Activated naive CD8-positive, alpha-beta T cell treated with anti-CD3 and anti-CD28 coated beads, Interleukin-2, amount 10 ng/mL, durations not matched to agents 7 days and 5 days (primary cell): ENCODE data around the gene PRR22. TPM values are rescaled to one million over a fixed set of nuclear protein-coding genes. Genes with fewer than 3 reads are reported as not detected.

Experiments used
- ATAC-seq: fragments of 150-1000 bp; cut with Tn5 transposase; one replicate; pipeline ENCODE4 v1.10.0; 2021; ENCODE audit warnings: low read depth, moderate library complexity
- POLR2A ChIA-PET: fragments of 350-600 bp; sonication (Branson Sonifier 250); formaldehyde crosslinking; loops from one replicate; lab custom pipeline; 2021; ENCODE audit warnings: antibody characterized with exemption; lab: Charles Lee
- DNase-seq: peaks from one replicate; pipeline ENCODE4 v3.0.0; 2021
- H3K27ac Mint-ChIP-seq: one replicate; pipeline ENCODE4 v1.8.0; 2022; ENCODE audit warnings: mild to moderate bottlenecking, mixed read lengths
- H3K27me3 Mint-ChIP-seq: one replicate; pipeline ENCODE4 v1.8.0; 2022; ENCODE audit warnings: mild to moderate bottlenecking, moderate library complexity, mixed read lengths
- H3K36me3 Mint-ChIP-seq: one replicate; pipeline ENCODE4 v1.8.0; 2021; ENCODE audit warnings: mild to moderate bottlenecking, mixed read lengths
- H3K4me1 Mint-ChIP-seq: one replicate; pipeline ENCODE4 v1.8.0; 2021; ENCODE audit warnings: mixed read lengths
- H3K4me3 Mint-ChIP-seq: one replicate; pipeline ENCODE4 v1.8.0; 2022; ENCODE audit warnings: mild to moderate bottlenecking, moderate library complexity, mixed read lengths
- H3K9me3 Mint-ChIP-seq: one replicate; pipeline ENCODE4 v1.8.0; 2021; ENCODE audit warnings: mixed read lengths
- total RNA-seq, 2 experiments: library from RNA; stranded (reverse); gene quantifications; one replicate each; pipeline ENCODE4 v1.2.3, GENCODE V29; 2021

The PRR22 gene
- total RNA-seq, 2 experiments from 2014 or later: 3.8 to 4.4 TPM

DNA sequence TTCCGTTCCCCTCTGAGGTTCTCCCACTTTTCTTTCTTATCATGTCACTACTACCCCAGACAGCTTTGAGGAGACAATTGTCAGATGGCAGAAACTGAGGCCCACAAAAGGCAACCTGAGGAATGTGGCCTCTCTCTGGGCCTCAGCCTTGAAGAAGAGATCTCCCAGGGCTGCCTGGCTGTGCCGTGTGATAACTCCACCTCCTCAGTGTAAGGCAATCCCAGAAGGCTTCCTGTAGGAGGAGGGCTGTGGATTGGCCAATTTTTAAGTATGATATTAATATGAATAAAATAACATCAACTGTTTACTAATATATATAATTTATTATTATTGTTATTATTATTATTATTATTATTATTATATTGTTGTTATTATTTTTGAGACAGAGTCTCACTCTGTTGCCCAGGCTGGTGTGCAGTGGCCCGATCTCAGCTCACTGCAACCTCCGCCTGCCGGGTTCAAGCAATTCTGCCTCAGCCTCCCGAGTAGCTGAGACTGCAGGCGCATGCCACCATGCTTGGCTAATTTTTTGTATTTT is 10.9 kb upstream of the PRR22 start:
- POLR2A ChIA-PET: interaction anchor here (1.0 kb wide), 1 partner anchor 9 kb away, joined by 3 read pairs; no protein-coding TSS in a partner anchor
- ATAC-seq (no peak), DNase-seq (no peak)
- Mint-ChIP-seq H3K27ac (no peak overlapping the region), H3K9me3 (no peaks in the 10 kb centered on the region), H3K4me3 (no peak overlapping the region), H3K27me3 (peaks cover 12% of the 10 kb centered on the region), H3K4me1 (peaks cover 7% of the 10 kb centered on the region), H3K36me3 (no peaks in the 10 kb centered on the region)

DNA sequence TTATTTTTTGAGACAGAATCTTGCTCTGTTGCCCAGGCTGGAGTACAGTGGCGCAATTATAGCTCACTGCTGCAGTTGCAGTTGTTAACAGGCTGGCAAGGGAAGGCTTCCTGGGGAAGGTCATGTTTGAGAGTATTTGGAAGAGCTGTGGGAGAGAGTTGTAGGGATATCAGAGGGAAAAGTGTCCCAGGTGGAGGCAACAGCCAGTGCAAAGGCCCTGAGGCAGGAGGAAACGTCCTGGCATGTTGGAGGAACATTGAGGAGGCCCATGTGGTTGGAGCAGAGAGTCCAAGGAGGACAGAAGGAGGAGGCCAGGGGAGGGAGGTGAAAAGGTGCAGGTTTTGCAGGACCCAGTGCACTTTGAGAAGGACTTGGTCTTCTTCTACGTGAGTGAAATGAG is 8.6 kb upstream of the PRR22 start:
- H3K4me1 Mint-ChIP-seq: peaks cover 5% of the 10 kb centered on the region
- H3K9me3 Mint-ChIP-seq: no peaks in the 10 kb centered on the region
- no peaks in the 10 kb centered on the region for H3K27me3 Mint-ChIP-seq
- no peak for ATAC-seq
- H3K27ac Mint-ChIP-seq: no peak overlapping the region
- POLR2A ChIA-PET: interaction anchor here (0.9 to 1.7 kb wide), 2 partner anchors 11 to 111 kb away, joined by 3 to 4 read pairs; no protein-coding TSS in a partner anchor
- DNase-seq: no peak
- peaks cover 6% of the 10 kb centered on the region for H3K36me3 Mint-ChIP-seq
- no peak overlapping the region for H3K4me3 Mint-ChIP-seq

DNA sequence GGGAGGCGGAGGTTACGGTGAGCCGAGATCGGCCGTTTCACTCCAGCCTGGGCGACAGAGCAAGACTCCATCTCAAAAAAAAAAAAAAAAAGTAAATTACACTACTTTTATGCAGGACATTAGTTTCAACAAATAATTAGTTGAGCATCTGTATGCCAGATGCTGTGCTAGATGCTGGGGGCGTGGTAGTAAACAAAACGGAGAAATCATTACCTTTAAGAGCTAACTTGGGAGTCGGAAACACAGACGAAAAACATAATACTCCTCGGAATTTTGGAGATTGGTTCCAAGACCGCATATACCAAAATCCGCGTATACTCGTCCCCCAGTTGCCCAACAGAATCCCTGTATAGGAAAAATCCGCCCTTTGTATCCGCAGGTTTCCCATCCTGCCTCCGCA is 7.7 kb upstream of the PRR22 start:
- Mint-ChIP-seq H3K27me3 (no peaks in the 10 kb centered on the region), H3K27ac (no peak overlapping the region), H3K36me3 (peaks cover 6% of the 10 kb centered on the region), H3K4me3 (no peak overlapping the region), H3K4me1 (peaks cover 5% of the 10 kb centered on the region), H3K9me3 (no peaks in the 10 kb centered on the region)
- DNase-seq: no peak
- POLR2A ChIA-PET: interaction anchor here (1.7 to 2.4 kb wide), 2 partner anchors 12 to 36 kb away, joined by 4 to 10 read pairs; no protein-coding TSS in a partner anchor
- no peak for ATAC-seq

DNA sequence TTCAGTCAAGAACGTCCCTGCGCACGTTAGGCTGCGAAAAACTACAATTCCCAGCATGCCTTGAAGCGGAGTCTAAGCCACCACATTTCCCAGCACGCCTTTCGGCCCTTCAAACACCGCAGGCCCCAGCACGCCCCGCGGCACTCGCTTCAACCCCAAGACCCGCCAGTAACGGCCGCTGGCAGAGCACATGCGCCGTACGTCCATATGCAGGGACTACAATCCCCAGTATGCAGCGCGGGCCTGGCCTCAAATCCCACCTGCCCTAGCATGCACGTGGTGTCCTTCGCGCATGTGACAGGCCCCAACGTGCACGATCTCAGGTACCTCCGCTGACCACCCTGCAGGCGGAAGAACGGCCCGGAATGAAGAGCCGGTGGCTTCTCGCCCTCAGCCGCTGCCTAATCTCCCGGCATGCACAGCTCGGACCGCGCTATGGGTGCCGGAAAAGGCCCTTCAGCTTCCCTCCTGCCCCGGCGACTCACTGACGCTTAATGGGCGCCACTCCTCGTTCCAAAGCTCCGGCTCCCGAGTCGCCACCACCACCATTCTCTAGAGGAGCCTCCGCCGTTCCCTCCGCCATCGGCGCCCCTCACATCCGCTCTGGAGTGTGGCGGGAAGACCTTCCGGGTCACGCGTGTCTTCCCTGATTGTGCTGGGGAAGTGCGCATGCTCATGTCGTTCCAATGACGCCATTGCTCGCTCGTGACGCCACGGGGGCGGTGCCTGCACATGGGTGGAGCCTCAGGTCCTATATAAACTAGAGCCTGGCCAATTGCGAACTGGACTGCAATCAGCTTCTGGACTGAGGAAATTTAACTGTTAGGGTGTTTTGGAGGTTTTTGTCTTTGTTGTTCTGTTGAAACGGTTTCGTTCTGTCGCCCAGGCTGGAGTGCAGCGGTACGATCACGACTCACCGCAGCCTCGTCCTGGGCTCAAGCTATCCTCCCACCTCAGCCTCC is 6.3 kb upstream of the PRR22 start, which contains the start of gene DUS3L:
Gene DUS3L, minus strand, starts transcription at position 605 of the 962 bp plus-strand sequence. Its CDS starts 22 bp downstream, at position 583.
- H3K4me3 Mint-ChIP-seq: peak within 1 kb of the TSS; percentile 94
- H3K9me3 Mint-ChIP-seq: no peaks in the 10 kb centered on the region
- POLR2A ChIA-PET: interaction anchor here (0.6 to 2.4 kb wide), 6 partner anchors 13 to 113 kb away, joined by 3 to 15 read pairs (median 4); partner anchors contain the start of genes CATSPERD and LONP1
- H3K27me3 Mint-ChIP-seq: no peaks in the 10 kb centered on the region
- ATAC-seq (peak; percentile 97), DNase-seq (peak; percentile 96)
- peak within 1 kb of the TSS; percentile 100 for H3K27ac Mint-ChIP-seq
- peaks cover 8% of the 10 kb centered on the region for H3K36me3 Mint-ChIP-seq
- H3K4me1 Mint-ChIP-seq: peaks cover 5% of the 10 kb centered on the region

DNA sequence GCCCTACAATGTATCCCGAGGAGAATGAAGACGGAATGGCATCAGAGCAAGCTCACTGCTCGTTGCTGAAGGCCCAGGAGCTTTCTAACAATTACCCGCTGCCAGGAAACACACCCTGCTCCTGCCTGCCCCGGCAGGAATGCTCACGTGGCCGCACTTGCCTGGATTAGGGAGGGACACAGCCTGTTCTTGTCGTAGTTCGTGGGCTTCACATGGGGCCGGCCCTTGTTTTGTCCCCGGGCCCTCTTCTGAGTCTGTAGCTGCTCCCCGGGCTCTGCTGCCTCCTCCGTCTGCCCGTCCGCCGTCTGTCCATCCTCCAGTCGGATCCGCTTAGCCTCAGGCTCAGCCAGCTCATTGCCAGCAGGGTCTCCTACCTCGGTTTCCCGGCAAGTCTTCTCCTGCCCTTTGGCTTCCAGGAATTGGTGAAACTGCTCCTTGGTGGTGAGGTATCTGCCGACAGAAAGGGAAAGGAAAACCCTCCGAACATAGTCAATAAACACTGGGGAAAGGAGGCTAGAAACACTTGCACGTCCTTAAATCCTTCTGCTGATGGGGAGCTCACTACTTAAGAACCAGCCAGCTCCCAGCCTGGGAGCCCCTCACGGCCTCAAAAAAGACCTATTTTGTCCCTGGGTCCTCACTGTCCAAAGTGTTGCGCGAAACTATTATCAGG is 5.5 kb upstream of the PRR22 start:
- Mint-ChIP-seq H3K4me3 (peak overlapping the region; percentile 94), H3K27me3 (no peaks in the 10 kb centered on the region), H3K9me3 (no peaks in the 10 kb centered on the region), H3K27ac (peak overlapping the region; percentile 100), H3K4me1 (peaks cover 5% of the 10 kb centered on the region), H3K36me3 (peaks cover 8% of the 10 kb centered on the region)
- POLR2A ChIA-PET: interaction anchor here (0.8 to 2.4 kb wide), 5 partner anchors 14 to 114 kb away, joined by 4 to 15 read pairs (median 5); partner anchors contain the start of genes CATSPERD and LONP1
- no peak for DNase-seq
- ATAC-seq: no peak

DNA sequence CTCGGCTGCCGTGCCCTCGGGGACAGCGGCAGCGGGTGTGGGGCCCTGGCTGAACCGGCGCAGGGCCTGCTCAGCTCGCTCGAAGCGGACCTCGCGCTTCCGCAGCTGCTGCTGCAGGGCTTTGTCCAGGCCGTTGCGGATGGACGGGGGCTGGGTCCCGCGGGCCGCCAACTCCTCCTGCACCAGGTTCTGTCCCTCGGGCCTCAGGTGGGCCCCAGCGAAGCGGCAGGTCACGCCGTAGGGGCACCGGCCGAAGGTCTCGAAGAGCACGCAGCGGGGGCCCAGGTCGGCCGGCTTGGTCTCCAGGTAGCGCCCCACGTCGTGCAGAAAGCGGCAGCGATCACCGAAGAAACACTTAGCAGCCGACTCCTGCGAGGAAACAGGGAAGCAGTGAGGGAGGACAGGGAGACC is 4.8 kb upstream of the PRR22 start:
- POLR2A ChIA-PET: interaction anchor here (0.8 kb wide), 1 partner anchor 15 kb away, joined by 4 read pairs; no protein-coding TSS in a partner anchor
- Mint-ChIP-seq H3K9me3 (no peaks in the 10 kb centered on the region), H3K27me3 (no peaks in the 10 kb centered on the region), H3K4me3 (peak overlapping the region; percentile 94), H3K27ac (no peak overlapping the region), H3K36me3 (peaks cover 8% of the 10 kb centered on the region), H3K4me1 (peaks cover 5% of the 10 kb centered on the region)
- ATAC-seq (no peak), DNase-seq (no peak)

DNA sequence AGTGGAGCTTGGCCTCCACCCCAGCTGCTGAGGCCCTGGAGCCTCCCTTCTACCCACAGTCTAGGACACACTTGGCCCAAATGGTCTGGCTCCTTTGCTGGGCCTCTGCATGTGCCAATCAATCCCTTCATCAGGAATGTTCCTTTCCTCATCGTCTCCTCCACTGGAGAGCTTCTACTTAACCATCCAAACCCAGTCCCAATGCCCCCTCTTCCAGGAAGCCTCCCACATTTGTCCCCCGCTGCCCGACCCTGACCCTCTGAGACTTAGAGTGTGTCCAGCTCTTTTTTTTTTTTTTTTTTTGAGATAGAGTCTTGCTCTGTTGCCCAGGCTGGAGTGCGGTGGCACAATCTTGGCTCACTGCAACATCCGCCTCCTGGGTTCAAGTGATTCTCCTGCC is 3.9 kb upstream of the PRR22 start:
- Mint-ChIP-seq H3K4me3 (no peak overlapping the region), H3K36me3 (peaks cover 8% of the 10 kb centered on the region), H3K9me3 (no peaks in the 10 kb centered on the region), H3K27ac (no peak overlapping the region), H3K27me3 (no peaks in the 10 kb centered on the region), H3K4me1 (peaks cover 5% of the 10 kb centered on the region)
- POLR2A ChIA-PET: no interaction called here
- no peak for ATAC-seq
- no peak for DNase-seq

DNA sequence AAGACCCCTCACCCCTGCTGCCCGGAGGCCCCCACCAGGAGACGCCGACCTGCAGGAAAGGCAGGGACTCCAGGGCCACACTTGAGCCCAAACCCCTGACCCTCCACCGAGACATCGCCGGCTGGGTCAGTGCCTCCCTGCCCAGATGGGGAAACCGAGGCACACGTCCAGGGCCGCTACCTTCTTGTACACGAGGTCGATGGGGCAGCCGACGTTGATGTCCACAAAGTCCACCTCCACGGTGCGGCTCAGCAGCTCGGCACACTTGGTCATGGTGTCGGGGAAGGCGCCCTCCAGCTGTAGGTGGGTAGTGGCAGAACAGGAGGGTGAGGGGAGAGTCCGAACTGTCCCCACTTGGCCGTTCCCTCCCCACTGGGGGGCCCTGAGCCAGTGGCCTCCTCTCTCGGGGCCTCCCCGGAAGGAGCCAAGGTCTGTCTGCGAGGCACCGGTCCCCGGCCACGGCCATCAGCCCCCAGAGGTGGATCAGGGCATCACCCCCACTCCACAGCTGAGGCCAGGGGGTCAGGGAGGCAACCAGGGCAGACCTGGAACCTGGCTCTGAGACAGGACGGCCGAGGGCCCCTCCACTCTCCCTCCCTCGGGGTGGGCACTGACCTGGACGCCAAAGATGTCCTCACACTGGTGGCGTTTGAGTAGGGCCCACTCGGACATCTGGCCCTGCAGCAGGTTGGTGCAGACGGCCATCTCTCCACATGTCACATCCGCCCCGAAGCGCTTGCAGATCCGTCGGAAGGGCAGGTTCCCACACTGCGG is 3.0 kb upstream of the PRR22 start:
- ATAC-seq: no peak
- peaks cover 8% of the 10 kb centered on the region for H3K36me3 Mint-ChIP-seq

DNA sequence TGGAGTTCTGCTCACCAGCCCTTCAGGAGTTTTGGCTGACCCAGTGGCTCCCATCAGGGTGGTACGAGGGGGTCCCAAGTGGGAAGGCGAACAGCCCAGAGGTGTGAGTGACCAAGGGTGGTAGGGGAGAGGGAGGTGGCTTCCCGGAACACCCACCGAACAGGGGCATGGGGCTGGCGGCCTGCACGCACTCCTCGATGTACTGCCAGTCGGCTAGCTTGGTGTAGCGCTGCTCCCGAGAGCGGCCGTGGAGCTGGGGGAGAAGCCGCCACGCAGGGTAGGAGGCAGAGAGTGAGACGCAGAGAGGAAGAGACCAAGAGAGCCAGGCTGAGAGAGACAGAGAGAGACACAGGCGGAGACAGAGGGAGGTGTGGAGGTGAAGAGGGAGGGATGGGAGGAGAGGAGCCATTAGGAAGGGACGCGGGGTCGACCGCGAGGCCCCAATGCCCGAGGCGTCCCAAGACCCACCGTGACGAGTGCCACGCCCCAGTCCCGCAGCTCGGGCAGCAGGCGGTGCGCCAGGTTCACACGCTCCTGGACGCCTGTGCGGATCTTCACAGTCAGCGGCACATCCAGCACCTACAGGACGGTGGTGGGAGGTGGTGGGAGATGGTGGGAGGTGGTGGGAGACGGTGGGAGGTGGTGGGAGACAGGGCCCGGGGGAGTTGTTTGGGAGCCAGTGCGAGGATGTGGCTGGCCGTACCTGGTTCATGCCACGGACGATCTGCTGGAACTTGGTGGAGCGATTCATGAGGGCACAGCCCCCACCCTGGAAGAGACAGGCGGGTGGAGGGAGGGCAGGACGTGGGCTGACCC is 2.3 kb upstream of the PRR22 start:
- Mint-ChIP-seq H3K4me3 (no peak overlapping the region), H3K27ac (no peak overlapping the region), H3K4me1 (peaks cover 5% of the 10 kb centered on the region), H3K36me3 (peaks cover 8% of the 10 kb centered on the region), H3K9me3 (no peaks in the 10 kb centered on the region), H3K27me3 (no peaks in the 10 kb centered on the region)
- ATAC-seq: no peak
- DNase-seq: no peak
- POLR2A ChIA-PET: no interaction called here

More for the DNA sequence above, 3.0 kb upstream of the PRR22 start:
- no peak for DNase-seq
- H3K4me3 Mint-ChIP-seq: no peak overlapping the region
- peaks cover 5% of the 10 kb centered on the region for H3K4me1 Mint-ChIP-seq
- no peak overlapping the region for H3K27ac Mint-ChIP-seq
- POLR2A ChIA-PET: no interaction called here
- no peaks in the 10 kb centered on the region for H3K27me3 Mint-ChIP-seq
- no peaks in the 10 kb centered on the region for H3K9me3 Mint-ChIP-seq

DNA sequence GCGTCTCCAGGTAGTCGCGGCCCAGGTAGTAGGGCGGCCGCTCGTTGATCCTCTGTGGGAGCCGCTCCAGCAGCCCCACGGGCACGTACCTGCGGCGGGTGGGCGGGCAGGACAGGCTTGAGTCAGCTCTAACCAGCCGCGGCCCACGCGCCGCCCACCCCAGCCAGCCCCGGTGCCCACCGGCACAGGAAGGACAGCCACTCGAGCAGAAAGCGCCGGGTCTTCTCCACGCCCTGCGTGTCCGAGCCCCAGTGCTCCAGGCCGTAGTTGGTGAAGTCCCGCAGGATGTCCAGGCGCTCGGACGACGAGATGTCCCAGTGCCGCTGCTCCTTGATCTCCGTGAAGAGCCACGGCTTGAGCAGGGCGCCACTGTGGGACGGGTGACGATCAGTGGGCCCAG is 877 bp upstream of the PRR22 start:
- Mint-ChIP-seq H3K36me3 (peaks cover 8% of the 10 kb centered on the region), H3K4me3 (no peak overlapping the region), H3K4me1 (peaks cover 3% of the 10 kb centered on the region), H3K27ac (no peak overlapping the region), H3K9me3 (no peaks in the 10 kb centered on the region), H3K27me3 (no peaks in the 10 kb centered on the region)
- ATAC-seq (no peak), DNase-seq (no peak)
- POLR2A ChIA-PET: no interaction called here

DNA sequence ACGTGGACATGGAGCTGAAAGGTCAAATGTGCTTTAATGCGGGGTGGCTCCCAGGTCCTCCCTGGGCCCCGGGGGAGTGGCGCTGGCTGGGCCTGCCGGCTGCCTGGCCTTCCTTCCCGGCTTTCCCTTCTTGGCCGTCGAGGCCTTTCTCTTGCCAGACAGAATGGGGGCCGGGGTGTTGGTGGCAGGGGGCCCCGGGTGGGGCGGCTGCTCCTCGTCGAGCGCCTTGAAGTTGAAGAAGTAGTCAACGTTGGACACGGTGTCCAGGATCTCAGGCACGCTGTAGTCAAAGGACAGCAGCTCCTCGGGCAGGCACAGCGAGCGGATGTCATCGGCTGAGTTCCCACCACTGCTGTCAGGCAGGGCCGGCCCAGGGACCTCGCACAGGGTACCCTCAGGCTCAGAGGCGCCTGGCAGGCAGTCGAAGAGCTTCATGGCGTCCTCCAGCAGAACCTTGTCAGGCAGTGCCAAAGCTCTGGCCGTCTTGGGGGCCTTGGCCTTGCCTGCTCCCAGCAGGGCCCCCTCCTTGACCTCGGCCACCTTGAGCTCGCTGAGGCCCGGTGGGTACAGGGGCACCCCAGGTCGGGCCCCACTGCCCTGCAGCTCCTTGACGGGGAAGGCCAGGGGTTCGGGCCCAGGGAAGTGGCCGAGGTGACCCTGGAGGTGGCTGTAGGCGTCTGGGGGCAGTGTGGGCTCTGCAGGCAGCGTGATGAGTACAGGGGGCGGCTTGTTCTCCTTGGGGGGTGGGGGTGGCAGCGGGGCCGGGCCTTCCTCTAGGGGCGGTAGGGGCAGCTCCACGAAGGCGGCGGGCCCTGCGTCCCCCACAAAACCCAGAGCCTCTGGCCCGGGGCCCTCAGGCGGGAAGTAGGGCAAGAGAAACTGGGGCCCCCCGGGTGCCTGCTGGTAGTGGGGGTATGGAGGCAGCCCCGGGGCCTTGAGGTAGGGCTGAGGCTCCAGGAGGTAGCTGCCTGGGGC is 1.3 kb downstream of the PRR22 start:
- H3K9me3 Mint-ChIP-seq: no peaks in the 10 kb centered on the region
- DNase-seq: no peak
- peaks cover 2% of the 10 kb centered on the region for H3K36me3 Mint-ChIP-seq
- H3K4me1 Mint-ChIP-seq: no peaks in the 10 kb centered on the region
- ATAC-seq: no peak
- H3K27ac Mint-ChIP-seq: no peak overlapping the region
- H3K27me3 Mint-ChIP-seq: no peaks in the 10 kb centered on the region
- POLR2A ChIA-PET: no interaction called here
- H3K4me3 Mint-ChIP-seq: no peak overlapping the region
